HG03066 (cell line): ENCODE data around the gene KLK1.
"Not testable (repeated sequence)": the region's sequence is repeated elsewhere in the genome, so short reads cannot be mapped to it uniquely, and the experiment has no call there.

Experiments used
- ATAC-seq: cut with Tn5 transposase; IDR thresholded peaks from one replicate; pipeline ENCODE4 v1.9.1; 2021; ENCODE audit warnings: low read depth; ENCODE audit not compliant: unreplicated experiment

Gene KLK1

GRCh38 chr19:50817941-50818858, 5.4 kb downstream of the KLK1 start:
- peak; percentile 60 for ATAC-seq

DNA sequence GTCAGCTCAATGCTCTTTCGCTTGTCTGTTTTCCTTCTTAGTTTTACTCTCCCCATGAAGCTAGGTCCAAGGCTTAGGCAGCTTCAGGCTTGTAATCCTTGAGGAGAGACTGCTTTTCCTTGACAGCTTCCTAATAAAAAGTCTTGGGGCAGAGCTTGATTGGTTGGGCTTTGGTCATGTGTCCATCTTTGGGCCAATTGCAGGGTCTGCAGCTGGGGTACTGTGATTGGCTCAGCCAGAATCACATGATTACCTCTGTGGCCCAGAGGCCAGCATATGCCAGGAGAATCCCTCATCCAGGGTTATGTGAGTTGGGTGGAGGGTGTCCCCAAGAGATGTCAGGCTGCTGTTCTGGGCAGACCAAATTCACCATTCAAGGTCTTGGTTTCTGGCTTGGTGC, 8.1 kb downstream of the KLK1 start:
- no peak for ATAC-seq

DNA sequence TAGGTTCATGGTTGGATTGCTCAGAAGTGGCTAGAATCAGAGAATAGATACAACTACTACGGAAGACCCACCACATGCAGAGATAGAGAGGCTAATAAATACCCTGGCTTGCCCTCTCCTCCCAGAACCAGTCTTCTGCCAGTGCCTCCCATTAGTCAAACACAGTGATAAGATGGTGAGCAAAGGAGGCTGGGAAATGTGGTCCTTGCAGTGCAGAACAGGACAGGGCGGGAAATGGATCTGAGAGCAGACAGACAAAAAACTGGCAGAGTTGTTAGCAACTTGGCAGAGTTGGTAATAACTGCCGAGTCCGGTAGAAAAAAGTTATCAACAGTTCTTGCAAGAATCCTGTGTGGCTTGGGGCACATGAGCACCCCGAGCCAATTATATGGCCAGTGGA, 8.7 kb downstream of the KLK1 start:
- no peak for ATAC-seq

GRCh38 chr19:50812474-50812873, 11.1 kb downstream of the KLK1 start:
- no peak for ATAC-seq

DNA sequence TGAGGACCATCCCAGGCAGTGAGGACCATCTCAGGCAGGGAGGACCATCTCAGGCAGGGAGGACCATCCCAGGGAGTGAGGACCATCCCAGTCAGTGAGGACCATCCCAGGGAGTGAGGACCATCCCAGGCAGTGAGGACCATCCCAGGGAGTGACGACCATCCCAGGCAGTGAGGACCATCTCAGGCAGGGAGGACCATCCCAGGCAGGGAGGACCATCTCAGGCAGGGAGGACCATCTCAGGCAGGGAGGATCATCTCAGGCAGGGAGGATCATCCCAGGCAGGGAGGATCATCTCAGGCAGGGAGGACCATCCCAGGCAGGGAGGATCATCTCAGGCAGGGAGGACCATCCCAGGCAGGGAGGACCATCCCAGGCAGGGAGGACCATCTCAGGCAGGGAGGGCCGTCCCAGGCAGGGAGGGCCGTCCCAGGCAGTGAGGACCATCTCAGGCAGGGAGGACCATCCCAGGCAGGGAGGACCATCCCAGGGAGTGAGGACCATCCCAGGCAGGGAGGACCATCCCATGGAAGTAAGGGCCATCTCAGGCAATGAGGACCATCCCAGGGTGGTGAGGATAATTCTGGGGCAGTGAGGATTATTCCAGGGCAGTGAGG, 11.9 kb downstream of the KLK1 start:
- not testable (repeated sequence) for ATAC-seq

DNA sequence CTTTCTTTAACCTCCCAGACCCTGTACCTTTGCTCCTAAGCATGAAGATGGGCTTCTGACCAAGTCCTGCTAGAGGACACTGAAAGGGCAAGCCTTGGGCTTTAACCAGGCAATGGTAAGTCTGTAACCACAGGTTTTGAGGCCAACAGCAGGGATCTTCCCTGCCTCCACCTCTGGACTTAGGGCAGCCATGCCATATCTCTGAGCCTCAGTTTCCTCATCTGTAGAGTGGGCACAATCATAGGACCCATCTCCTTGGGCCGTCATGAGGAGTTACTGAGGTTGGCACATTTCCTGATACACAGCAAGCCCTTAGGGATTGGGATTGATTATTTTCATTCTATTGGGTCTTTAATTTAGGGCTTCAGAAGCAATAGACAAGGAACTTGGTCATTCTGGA, 14.7 kb downstream of the KLK1 start:
- no peak for ATAC-seq

GRCh38 chr19:50804420-50805272, 18.9 kb downstream of the KLK1 start:
- peak; percentile 91 for ATAC-seq

DNA sequence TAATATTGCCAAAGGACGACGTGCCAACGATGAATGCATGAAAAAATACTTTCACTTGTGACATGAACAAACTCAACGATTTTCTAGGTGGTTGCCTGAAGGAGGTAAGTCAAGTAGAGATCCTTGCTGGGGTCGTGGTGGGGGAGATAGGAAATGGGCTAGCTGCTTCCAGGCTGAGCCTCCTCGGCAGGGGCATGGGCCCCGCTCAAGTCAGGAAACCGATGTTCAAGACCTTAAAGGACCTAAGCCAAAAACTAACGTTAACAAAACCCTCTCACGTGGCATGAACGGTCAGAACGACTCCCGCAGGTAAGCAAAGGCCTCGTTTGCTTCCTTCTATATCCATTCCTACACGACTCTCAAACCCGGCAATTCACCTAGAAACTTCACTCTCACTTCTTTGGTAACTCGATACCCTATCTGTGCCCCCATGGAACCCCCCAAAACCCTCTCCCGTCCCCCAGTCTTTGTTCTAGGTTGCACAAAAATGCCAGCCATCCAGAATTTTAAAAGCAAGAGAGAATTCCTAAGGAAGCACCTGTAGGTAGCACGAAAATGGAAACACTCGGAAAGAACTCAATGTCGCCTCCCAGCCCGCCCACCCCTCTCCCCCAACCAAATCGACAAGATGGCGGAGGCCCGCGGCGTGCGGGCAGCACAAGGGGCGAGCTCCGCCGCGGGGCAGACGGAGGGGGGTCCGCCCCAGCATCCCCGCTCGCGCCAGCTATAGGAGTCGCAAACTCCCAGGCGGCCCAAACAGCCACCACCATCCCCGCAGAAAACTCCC, 19.8 kb downstream of the KLK1 start:
- no peak for ATAC-seq

GRCh38 chr19:50801107-50801506, 22.5 kb downstream of the KLK1 start:
- no peak for ATAC-seq

GRCh38 chr19:50799547-50799851, 24.1 kb downstream of the KLK1 start:
- no peak for ATAC-seq

- ATAC-seq = no peak
Observed at GRCh38 chr19:50798659-50799546, 24.7 kb downstream of the KLK1 start.

DNA sequence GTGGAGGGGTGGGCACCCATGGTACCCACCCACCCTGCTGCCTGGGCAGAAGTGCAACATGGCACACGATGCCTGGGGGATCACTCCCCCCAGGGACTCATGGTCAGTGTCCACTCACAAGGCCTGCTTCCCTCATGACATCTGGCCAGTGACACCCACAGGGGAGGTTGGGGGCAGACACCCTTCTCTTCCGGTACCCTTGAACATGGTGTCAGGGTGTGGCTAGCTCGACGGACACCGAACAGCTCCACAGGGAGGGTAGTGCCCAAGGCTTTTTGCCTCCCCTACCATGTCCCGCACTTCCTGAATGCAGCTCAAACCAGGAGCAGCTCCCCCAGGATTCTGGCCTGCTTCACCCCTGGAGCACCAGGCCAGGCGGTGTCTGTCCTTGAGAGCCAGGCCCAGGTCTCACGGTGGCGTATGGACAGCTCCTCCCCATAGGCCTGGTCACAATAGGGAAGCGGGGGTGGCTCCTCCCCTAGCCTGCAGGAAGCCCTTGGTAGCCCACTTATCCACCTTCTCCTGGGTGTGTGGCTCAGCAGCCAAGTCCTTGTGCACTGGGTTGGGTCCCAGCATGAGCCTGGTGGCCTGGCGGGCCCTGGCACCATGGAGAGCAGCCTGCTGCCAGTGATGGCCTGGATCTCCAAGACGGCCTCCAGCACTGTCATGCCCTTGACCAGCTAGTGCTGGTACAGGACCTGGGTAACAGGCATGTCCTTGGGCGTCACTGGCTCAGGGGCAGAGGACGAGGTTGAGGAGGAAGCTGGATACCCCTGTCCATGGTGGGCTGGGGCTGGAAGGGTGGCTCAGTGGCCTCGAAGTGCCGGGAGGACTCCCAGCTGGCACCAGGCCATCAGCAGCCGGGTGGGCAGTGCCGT, 25.6 kb downstream of the KLK1 start:
- no peak for ATAC-seq

DNA sequence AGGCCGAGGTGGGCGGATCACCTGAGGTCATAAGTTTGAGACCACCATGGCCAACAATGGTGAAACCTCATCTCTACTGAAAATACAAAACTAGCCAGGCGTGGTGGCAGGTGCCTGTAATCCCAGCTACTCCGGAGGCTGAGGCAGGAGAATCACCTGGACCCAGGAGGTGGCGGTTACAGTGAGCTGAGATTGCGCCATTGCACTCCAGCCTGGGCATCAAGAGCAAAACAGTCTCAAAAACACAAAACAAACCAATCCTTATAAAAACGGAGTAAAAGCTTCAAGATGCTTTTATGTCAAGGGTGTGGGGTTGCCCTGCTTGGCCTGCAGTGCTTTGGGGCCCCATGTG, 26.2 kb downstream of the KLK1 start:
- no peak for ATAC-seq

DNA sequence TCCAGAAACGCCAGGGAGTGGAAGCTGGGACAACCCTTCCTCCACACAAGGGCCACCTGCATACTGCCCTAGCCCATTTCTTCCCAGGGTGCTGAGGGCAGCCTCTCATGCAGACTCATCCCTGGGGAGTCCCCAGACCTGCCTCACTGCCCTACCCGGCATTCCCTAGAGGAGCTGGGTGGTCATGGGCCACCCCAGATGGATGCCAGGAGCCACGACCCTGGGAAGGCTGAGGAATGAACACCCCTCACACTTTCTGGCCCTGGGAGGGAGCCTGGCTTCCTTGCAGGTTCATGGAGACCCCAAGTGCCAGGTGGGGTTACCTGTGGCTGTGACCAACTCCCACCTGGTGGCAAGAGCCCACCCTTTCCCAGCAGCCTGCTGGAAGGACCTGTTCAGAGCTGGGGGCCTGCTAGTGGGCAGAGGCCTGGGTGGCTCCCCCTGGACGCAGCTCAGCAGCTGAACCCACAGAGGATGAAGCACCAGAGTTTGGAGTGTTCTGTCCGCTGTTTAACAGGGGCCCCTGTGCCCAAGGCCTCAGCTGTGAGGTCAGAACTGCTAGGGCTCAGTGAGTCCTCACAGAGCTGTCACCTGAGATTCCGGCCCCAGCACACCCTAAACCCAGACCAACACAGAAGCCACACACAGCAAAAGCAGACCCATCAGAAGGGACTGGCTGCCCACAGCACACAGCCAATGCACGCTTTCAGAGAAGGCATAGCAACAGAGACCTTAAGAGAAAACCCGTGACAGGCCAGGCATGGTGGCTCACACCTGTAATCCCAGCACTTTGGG, 26.8 kb downstream of the KLK1 start:
- no peak for ATAC-seq

- no peak for ATAC-seq
Observed at GRCh38 chr19:50796128-50796633, 27.4 kb downstream of the KLK1 start.

- ATAC-seq = no peak
Observed at GRCh38 chr19:50795664-50796073, 27.9 kb downstream of the KLK1 start.

GRCh38 chr19:50794876-50795663, 28.5 kb downstream of the KLK1 start:
- ATAC-seq = no peak
